ENCODE results near the gene BBIP1.

- TF ChIP-seq SUZ12 (IDR thresholded peaks at IDR 0.05; ENCODE audit: extremely low read depth, insufficient read depth, insufficient read length): no peak
- TF ChIP-seq YY1 (IDR thresholded peaks at IDR 0.05; ENCODE audit: insufficient read depth, insufficient read length): no peak
- TF ChIP-seq ZNF274 (IDR thresholded peaks at IDR 0.05; ENCODE audit: low read depth, low read length): no peak
These were observed 48.1 kb upstream of the BBIP1 start for GRCh38 chr10:110967009-110967630.

Measured in NT2/D1 (cell line).